GM10248 (cell line): ENCODE results near the gene INPP5D.

Experiments used
- CTCF ChIA-PET: fragments of 300-600 bp; sonication (Branson Sonifier 250); formaldehyde crosslinking; extraction: SDS; loops from one replicate; lab custom pipeline; 2021; ENCODE audit warnings: antibody characterized with exemption; lab: Yijun Ruan, JAX
- POLR2A ChIA-PET: fragments of 350-650 bp; sonication (Branson Sonifier 250); formaldehyde crosslinking; extraction: SDS; loops from one replicate; lab custom pipeline; 2020; ENCODE audit warnings: antibody characterized with exemption; lab: Yijun Ruan, JAX
- DNase-seq: peaks from one replicate; pipeline ENCODE4 v3.0.0; 2012; ENCODE audit errors: extremely low spot score
- TF ChIP-seq, protein P1 (sequence below): IDR thresholded peaks from 2 replicates; pipeline ENCODE4 v1.5.1; 2012; ENCODE audit warnings: mild to moderate bottlenecking, low read depth; ENCODE audit errors: extremely low read depth, missing control alignments, control extremely low read depth

Gene INPP5D

DNA sequence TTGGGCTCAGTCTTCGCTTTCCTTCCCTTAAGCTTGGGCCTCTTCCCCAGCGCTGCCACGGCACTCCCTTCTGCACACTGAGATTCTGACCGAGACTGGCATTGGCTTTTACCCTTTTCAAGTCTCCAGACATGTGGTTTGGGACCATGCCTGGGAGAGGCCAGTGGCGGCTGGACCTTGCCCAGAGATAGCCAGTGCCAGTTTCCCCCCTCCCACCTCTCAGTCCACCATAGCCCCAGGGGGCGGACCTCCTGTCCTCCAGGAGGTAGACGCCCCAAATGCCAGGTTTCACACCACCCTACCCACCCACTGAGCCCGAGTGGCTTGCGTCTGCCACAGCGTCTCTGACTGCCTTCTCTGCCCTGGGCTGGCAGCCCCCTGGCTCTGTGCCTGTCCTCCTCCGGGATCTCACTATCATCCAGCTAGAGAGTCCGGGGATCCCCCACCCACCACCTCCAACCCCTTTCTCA lies 47.7 kb downstream of the INPP5D start:
- ChIA-PET CTCF (interaction anchor here (1.0 to 2.5 kb wide), 7 partner anchors 8 to 53 kb away, joined by 3 to 9 read pairs (median 4); no protein-coding TSS in a partner anchor), POLR2A (interaction anchor here (0.6 to 1.5 kb wide), 2 partner anchors 13 to 30 kb away, joined by 3 to 5 read pairs; no protein-coding TSS in a partner anchor)
- DNase-seq: no peak
- TF ChIP-seq, protein P1, sequence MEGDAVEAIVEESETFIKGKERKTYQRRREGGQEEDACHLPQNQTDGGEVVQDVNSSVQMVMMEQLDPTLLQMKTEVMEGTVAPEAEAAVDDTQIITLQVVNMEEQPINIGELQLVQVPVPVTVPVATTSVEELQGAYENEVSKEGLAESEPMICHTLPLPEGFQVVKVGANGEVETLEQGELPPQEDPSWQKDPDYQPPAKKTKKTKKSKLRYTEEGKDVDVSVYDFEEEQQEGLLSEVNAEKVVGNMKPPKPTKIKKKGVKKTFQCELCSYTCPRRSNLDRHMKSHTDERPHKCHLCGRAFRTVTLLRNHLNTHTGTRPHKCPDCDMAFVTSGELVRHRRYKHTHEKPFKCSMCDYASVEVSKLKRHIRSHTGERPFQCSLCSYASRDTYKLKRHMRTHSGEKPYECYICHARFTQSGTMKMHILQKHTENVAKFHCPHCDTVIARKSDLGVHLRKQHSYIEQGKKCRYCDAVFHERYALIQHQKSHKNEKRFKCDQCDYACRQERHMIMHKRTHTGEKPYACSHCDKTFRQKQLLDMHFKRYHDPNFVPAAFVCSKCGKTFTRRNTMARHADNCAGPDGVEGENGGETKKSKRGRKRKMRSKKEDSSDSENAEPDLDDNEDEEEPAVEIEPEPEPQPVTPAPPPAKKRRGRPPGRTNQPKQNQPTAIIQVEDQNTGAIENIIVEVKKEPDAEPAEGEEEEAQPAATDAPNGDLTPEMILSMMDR: no peak

DNA sequence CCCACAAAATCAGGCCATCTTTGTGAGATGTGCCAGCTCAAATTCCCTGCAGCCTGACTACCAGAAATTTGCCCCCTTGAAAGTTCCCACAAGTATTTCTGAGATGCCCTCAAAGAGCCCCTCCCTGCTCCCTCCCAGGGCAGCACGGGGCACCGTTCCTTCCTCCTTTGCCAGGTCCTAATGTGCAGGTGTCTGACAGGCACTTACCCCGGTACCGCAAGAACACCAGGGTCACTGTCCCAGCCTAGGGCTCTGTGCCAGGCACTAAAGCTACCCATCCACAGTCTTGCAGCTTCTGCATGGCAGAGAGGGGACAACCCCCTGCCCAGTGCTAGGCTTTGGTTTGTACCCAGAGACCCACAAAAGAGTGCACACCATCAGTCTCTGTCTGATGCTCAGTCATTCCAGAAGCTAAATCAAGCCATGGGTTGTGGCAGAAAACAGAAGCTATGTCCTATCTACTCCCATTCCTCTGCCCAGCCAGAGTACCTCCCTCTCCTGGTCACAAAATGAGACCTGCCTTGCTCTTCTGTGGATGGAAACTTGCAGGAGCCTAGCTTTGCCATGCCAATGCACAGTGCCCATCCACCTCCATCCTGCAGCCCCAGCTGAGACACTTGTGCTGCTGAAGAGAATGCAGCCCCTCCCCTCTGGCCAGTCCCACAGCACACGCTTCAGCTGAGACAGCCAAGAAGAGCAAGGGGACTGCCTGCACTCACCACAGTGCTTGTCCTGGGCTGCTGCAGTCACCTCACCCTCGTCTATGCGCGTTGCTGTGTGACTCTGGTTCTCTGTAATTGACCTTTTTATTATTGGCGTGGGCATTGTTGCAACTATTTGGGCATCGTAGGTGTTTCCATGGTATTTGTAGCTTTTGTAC lies 48.7 kb downstream of the INPP5D start:
- ChIA-PET CTCF (interaction anchor here (1.0 to 2.5 kb wide), 8 partner anchors 9 to 50 kb away, joined by 3 to 9 read pairs (median 4); no protein-coding TSS in a partner anchor), POLR2A (interaction anchor here (0.6 kb wide), 1 partner anchor 49 kb away, joined by 4 read pairs; no protein-coding TSS in a partner anchor)
- no peak for DNase-seq
- TF ChIP-seq, protein P1: no peak

DNA sequence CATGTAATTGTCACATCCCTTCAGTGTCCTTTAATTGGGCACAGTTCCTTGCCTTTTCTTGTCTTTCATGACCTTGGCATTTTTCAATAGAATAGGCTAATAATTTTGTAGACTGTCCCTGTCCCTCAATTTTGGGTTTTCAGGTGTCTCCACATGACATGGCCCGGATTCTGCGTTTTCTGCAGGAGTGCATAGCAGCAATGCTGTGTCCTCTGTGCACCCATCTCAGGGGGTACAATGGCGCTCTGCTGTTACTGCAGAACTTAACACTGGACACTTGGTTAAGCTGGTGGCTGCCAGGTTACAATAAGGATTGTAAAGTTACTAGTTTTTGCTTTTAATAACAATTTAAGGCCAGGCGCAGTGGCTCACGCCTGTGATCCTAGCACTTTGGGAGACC lies 51.3 kb downstream of the INPP5D start:
- CTCF ChIA-PET: no interaction called here
- TF ChIP-seq, protein P1: no peak
- no peak for DNase-seq
- POLR2A ChIA-PET: no interaction called here

DNA sequence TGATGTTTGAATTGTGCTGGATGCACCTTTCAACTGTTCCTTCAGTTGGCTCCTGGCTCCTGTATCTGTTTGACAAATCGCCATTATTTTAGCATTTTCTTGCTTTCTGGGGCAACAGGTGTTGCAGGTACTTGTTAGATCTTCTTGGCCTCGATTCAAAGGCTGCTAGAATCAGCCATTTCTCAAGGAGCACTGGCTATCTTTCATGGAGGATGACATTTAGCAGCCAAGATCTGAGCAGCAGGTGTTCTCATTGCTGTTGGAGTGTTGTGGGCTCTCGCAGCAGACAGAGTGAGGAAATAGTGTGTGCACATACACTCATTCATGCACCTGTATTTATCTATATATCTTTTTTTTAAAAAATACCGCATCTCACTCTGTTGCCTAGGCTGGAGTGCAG lies 52.2 kb downstream of the INPP5D start:
- POLR2A ChIA-PET: no interaction called here
- DNase-seq: no peak
- TF ChIP-seq, protein P1: no peak
- CTCF ChIA-PET: interaction anchor here (1.2 kb wide), 2 partner anchors 19 to 36 kb away, joined by 3 read pairs; no protein-coding TSS in a partner anchor

DNA sequence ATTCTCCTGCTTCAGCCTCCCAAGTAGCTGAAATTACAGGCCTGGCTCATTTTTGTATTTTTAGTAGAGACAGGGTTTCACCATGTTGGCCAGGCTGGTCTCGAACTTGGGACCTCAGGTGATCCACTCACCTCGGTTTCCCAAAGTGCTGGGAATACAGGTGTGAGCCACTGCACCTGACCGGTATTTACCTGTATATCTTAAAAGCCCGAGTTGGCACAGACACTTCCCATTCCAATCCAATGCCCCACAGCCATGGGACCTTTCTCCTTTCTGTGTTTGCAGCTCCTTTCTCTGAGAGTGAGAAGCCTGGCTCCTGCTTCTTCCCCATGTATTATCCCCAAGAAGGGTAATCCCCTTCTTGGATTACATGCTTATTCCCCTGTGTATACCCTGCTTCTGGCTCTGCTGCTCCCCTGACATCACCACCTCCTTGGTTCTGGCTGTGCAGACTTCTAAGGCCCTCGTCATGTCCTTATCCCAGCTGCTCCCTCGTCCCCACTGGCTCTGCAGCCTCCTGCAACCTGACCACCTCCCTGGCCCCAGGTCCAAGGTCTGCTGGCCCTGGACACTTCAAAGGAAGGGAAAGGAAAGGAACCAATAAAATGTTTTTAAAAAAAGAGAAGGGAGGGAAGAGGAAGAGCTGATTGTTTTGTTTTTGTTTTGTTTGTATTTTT lies 52.8 kb downstream of the INPP5D start:
- DNase-seq: no peak
- POLR2A ChIA-PET: no interaction called here
- TF ChIP-seq, protein P1: no peak
- CTCF ChIA-PET: interaction anchor here (1.2 to 1.7 kb wide), 3 partner anchors 14 to 37 kb away, joined by 3 to 5 read pairs (median 3); no protein-coding TSS in a partner anchor

DNA sequence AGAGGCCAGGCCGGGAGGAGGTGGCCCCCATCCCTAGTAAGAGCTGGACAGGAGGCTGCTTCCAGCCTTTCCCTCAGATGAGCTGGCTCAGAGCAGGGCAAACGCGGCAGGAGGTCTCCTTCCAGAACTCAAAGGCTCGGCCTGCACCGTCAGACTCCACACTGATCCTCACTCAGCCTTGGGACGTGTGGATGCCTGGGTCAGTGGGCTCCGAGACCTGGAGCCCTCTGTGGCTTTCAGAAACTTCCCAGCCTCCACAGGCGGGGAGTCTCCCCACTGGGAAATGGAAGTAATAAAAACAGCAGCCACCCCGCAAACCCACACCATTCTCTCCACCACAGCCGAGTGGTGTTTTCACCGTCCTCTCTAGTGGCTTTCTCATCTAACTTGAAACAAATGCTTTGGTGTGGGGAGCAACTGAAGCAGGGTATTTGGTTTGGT lies 54.3 kb downstream of the INPP5D start:
- CTCF ChIA-PET: interaction anchor here (1.7 kb wide), 1 partner anchor 13 kb away, joined by 5 read pairs; no protein-coding TSS in a partner anchor
- TF ChIP-seq, protein P1: no peak
- POLR2A ChIA-PET: no interaction called here
- no peak for DNase-seq
